Measurements from ENCODE around the gene ALDH1A2.
"Not testable (repeated sequence)": the region's sequence is repeated elsewhere in the genome, so short reads cannot be mapped to it uniquely, and the experiment has no call there.

Gene ALDH1A2

DNA sequence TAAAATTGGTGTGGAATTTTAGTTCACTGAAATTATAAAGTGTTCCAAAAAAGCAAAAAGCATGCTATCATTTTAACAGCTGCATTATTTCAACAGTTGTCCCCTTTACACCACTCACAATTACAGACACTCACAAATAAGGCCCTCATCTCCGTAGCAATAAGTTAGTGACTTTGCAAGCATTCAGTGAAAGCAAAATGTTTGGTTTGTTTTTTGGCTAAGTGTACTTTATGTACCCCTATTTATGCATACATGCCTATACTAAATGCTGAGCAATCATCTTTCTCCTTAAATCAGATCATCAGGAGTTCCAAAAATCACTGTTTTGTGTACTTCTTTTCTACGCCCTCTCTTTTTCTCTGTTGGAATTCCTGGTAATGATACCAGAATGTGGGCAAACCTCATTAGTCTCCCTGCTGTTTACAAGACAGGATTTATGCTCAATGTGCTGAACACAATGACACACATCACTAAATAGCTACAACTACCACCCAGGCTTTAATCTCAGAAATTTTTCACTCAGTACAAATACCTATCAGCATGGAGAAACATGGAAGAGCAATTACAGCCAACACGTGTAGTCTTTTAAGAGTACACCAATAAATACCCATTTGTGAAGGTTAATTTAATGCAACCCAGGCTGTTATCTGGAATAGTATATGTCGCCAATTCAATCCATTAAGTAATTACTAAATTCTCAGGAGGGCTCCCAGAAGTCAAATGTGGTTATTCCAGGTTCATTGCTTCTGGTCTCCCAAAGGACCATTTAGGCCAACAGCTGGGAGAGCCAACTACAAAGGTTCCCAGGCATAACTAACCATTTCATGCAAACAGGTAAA is 12.0 kb downstream of the ALDH1A2 start:
- TF ChIP-seq, protein P1, sequence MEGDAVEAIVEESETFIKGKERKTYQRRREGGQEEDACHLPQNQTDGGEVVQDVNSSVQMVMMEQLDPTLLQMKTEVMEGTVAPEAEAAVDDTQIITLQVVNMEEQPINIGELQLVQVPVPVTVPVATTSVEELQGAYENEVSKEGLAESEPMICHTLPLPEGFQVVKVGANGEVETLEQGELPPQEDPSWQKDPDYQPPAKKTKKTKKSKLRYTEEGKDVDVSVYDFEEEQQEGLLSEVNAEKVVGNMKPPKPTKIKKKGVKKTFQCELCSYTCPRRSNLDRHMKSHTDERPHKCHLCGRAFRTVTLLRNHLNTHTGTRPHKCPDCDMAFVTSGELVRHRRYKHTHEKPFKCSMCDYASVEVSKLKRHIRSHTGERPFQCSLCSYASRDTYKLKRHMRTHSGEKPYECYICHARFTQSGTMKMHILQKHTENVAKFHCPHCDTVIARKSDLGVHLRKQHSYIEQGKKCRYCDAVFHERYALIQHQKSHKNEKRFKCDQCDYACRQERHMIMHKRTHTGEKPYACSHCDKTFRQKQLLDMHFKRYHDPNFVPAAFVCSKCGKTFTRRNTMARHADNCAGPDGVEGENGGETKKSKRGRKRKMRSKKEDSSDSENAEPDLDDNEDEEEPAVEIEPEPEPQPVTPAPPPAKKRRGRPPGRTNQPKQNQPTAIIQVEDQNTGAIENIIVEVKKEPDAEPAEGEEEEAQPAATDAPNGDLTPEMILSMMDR (IDR thresholded peaks at IDR 0.05; ENCODE audit: low read length, missing control alignments), result no peak
- H3K4me3 ChIP-seq (replicated peaks; ENCODE audit: low read depth, low read length), result no peak overlapping the region
- DNase-seq (ENCODE audit: low read depth), result no peak

DNA sequence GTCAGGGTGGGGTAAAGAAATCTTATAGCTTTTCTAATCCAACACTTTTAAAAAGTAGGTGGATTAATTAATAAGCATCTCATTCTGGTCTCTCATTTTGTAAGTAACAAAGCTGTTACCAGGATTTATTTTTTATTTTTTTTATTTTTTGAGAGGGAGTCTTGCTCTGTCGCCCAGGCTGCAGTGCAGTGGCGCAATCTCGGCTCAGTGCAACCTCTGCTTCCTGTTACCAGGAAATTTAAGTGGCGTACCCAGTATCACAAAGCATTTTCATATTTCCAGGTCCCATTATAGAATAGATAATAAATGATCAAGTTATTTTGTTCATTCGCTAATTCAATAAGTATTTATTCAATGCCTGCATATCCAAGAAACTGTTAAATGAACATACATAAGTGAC is 13.2 kb downstream of the ALDH1A2 start:
- no peak overlapping the region for H3K4me3 ChIP-seq (replicated peaks; ENCODE audit: low read depth, low read length)
- DNase-seq (ENCODE audit: low read depth), result no peak
- TF ChIP-seq, protein P1 (IDR thresholded peaks at IDR 0.05; ENCODE audit: low read length, missing control alignments), result no peak

DNA sequence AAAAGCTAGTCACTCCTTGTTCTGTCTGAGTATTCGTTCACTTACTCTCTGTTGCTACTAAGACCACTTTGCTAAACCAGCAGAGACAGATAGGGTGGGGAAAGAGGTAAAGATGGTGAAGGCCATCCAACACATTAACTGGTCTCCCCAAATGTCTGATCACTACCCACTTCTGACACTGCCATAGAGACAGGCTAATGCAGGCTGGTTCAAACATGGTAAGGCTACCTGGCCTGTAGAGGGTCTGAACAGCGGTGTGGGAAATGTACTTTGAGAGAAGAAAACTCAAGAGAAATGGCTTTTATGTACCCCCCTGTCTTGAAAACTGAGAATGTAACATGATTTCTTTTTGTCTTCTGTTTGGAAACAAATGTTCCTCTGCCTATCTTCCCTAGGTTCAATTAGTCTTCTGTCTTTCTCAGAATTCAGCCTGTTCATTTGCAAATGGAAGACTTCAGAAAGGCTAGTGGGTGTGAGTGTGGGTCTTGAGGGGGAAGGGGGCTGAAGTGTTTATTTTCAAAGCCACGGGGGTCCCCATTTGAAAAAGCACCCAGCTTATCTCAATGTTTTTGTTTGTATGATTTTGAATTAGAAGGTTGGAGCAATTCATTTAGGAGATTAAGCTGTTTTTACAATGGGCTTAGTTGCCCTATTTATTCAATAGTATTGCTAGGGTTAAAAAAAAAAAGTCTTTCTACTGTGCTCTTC is 15.8 kb downstream of the ALDH1A2 start:
- no peak for DNase-seq (ENCODE audit: low read depth)
- TF ChIP-seq, protein P1 (IDR thresholded peaks at IDR 0.05; ENCODE audit: low read length, missing control alignments), result no peak
- H3K4me3 ChIP-seq (replicated peaks; ENCODE audit: low read depth, low read length), result no peak overlapping the region

DNA sequence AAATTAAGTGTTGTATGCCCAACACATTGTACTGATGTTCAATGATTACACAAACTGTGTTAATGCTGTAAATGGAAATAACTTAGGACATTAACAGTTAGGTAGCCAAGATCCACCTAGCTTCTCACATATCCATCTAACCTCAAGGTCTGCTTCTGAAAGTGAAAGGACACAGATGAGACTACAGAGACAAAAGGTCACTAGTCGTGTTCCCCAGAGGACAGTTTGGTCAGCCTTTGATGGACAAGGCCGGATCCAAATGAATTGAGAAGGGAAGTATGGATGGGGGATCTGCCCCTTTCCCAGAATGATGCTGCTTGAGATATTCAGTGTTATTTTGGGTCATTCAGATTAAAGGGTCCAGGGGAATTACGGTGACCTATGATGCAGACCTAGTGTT is 17.2 kb downstream of the ALDH1A2 start:
- TF ChIP-seq, protein P1 (IDR thresholded peaks at IDR 0.05; ENCODE audit: low read length, missing control alignments), result no peak
- no peak for DNase-seq (ENCODE audit: low read depth)
- no peak overlapping the region for H3K4me3 ChIP-seq (replicated peaks; ENCODE audit: low read depth, low read length)

DNA sequence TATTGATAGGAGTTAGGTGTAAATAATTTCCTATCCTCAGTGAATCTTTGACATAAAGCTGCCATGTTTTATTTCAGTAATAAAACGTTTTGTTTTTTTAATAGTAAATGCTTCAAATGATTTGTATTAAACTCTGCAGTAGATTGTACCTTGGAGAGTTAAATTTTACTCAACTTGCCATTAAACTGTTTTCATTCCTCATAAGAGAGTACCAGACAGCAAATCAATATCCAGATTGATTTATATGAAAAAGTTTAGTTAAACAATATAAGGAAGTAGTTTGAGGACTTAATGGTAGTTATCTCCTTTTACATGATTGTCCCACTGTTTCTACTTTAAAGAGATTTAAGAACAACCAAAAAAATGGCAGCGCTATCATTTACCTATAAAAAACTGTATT is 18.4 kb downstream of the ALDH1A2 start:
- H3K4me3 ChIP-seq (replicated peaks; ENCODE audit: low read depth, low read length), result no peak overlapping the region
- no peak for DNase-seq (ENCODE audit: low read depth)
- TF ChIP-seq, protein P1 (IDR thresholded peaks at IDR 0.05; ENCODE audit: low read length, missing control alignments), result no peak

DNA sequence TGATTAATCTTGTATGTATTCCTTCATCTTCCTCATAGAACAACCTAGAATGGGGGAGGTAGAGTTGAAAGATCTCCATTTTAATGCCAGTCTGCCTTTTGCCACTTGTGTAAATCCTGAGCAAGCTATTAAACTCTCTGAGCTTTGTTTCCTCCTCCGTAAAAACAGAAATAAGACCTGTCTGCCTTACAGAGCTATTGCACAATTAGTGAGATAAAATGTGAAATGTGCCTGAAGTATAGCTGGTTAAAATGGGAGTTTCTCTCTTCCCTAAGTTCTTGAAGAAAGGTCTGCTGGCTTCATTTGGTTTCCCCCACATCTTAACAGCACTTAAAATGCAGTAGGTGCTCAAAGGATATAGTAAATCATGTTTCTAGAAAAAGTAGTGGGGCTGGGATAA is 19.0 kb downstream of the ALDH1A2 start:
- TF ChIP-seq, protein P1 (IDR thresholded peaks at IDR 0.05; ENCODE audit: low read length, missing control alignments), result no peak
- peak; percentile 41 for DNase-seq (ENCODE audit: low read depth)
- no peak overlapping the region for H3K4me3 ChIP-seq (replicated peaks; ENCODE audit: low read depth, low read length)

DNA sequence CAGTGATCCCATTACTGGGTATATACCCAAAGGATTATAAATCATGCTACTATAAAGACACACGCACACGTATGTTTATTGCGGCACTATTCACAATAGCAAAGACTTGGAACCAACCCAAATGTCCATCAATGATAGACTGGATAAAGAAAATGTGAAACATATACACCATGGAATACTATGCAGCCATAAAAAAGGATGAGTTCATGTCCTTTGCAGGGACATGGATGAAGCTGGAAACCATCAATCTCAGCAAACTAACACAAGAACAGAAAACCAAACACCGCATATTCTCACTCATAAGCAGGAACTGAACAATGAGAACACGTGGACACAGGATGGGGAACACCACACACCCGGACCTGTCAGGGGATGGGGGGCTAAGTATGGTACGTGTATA is 20.1 kb downstream of the ALDH1A2 start:
- DNase-seq (ENCODE audit: low read depth); H3K4me3 ChIP-seq (replicated peaks; ENCODE audit: low read depth, low read length): not testable (repeated sequence)
